PC-3 (cell line): ENCODE data around the gene ZFPM1. TPM values are rescaled to one million over a fixed set of nuclear protein-coding genes. Genes with fewer than 3 reads are reported as not detected.
A peak's percentile ranks its signal among the peaks of the same experiment; 100 is the strongest.
"Not testable (repeated sequence)": the region's sequence is repeated elsewhere in the genome, so short reads cannot be mapped to it uniquely, and the experiment has no call there.

ENCODE experiments used
- ATAC-seq: fragments of 200-7000 bp; cut with Tn5 transposase; 2 replicates; pipeline ENCODE4 v1.9.1; 2020; ENCODE audit warnings: mild to moderate bottlenecking, moderate library complexity
- BruUV-seq: library from RNA; stranded (reverse); fragments of 400-500 nt; replicated peaks from 2 replicates; lab custom pipeline; 2021; lab: Mats Ljungman, UMichigan
- CTCF ChIA-PET: fragments of 300-600 bp; sonication (Branson Sonifier 250); formaldehyde crosslinking; loops from one replicate; lab custom pipeline; 2022; ENCODE audit warnings: antibody characterized with exemption; lab: Charles Lee
- POLR2A ChIA-PET: fragments of 300-600 bp; sonication (Branson Sonifier 250); formaldehyde crosslinking; loops from one replicate; lab custom pipeline; 2022; ENCODE audit warnings: antibody characterized with exemption; ENCODE audit not compliant: unreplicated experiment; lab: Charles Lee
- DNase-seq: peaks from one replicate; pipeline ENCODE4 v3.0.0-alpha.2; 2015
- H2AFZ ChIP-seq: fragments of 300-600 bp; sonication (generic); 2 replicates; pipeline ENCODE4 v1.6.0; 2016; ENCODE audit warnings: antibody characterized with exemption, low read length
- H3F3A ChIP-seq: fragments of 300-600 bp; sonication (generic); one replicate; pipeline ENCODE4 v1.6.0; 2017; ENCODE audit warnings: antibody characterized with exemption, low read length, control low read depth, mild to moderate bottlenecking; ENCODE audit not compliant: unreplicated experiment
- H3K27ac ChIP-seq: fragments of 300-600 bp; sonication (generic); 2 replicates; pipeline ENCODE4 v1.5.1; 2016; ENCODE audit warnings: mild to moderate bottlenecking, low read length
- H3K27me3 ChIP-seq: fragments of 300-600 bp; sonication (generic); 2 replicates; pipeline ENCODE4 v1.6.1; 2016; ENCODE audit warnings: low read length, mixed read lengths
- H3K36me3 ChIP-seq: fragments of 300-600 bp; sonication (generic); 2 replicates; pipeline ENCODE4 v1.6.1; 2016; ENCODE audit warnings: low read depth, mixed run types, low read length, mixed read lengths
- H3K4me1 ChIP-seq: fragments of 300-600 bp; sonication (generic); 2 replicates; pipeline ENCODE4 v1.5.1; 2016; ENCODE audit warnings: low read length; ENCODE audit not compliant: insufficient read depth
- H3K4me2 ChIP-seq: fragments of 300-600 bp; sonication (generic); 2 replicates; pipeline ENCODE4 v1.6.0; 2016; ENCODE audit warnings: low read length
- H3K4me3 ChIP-seq: fragments of 300-600 bp; sonication (generic); 2 replicates; pipeline ENCODE4 v1.5.1; 2016; ENCODE audit warnings: mild to moderate bottlenecking, low read length, mixed read lengths
- H3K79me2 ChIP-seq: fragments of 300-600 bp; sonication (generic); 2 replicates; pipeline ENCODE4 v1.6.1; 2017; ENCODE audit warnings: low read length, mixed read lengths
- H3K9ac ChIP-seq: fragments of 300-600 bp; sonication (generic); 2 replicates; pipeline ENCODE4 v1.6.0; 2016; ENCODE audit warnings: mild to moderate bottlenecking, low read length
- H3K9me2 ChIP-seq: fragments of 300-600 bp; sonication (generic); replicated peaks from 2 replicates; pipeline ENCODE4 v1.6.1; 2016; ENCODE audit warnings: mixed run types, low read length, mixed read lengths
- H3K9me3 ChIP-seq: fragments of 300-600 bp; sonication (generic); 2 replicates; pipeline ENCODE4 v1.6.1; 2016; ENCODE audit warnings: low read length, mixed read lengths
- H4K20me1 ChIP-seq: fragments of 300-600 bp; sonication (generic); 2 replicates; pipeline ENCODE4 v1.6.1; 2016; ENCODE audit warnings: low read length, mixed read lengths
- EZH2 ChIP-seq: fragments of 300-600 bp; sonication (generic); IDR thresholded peaks from one replicate; pipeline ENCODE4 v1.6.1; 2017; ENCODE audit warnings: antibody characterized with exemption, mild to moderate bottlenecking, low read length; ENCODE audit not compliant: unreplicated experiment
- EZH2phosphoT487 ChIP-seq: fragments of 300-600 bp; sonication (generic); IDR thresholded peaks from 2 replicates; pipeline ENCODE4 v1.6.1; 2018; ENCODE audit warnings: mild to moderate bottlenecking, antibody characterized with exemption, low read length, borderline replicate concordance
- intact Hi-C: fragments of 100-400 bp; cut with micrococcal nuclease; formaldehyde crosslinking; loops from 2 replicates; pipeline ENCODE4 v1.9.0; 2023
- total RNA-seq: library from RNA; depleted of rRNA; stranded (reverse); fragments of >200 nt; gene quantifications from 2 replicates; pipeline ENCODE4 v1.2.3, GENCODE V29; 2014
- TF ChIP-seq, protein P1 (sequence below): fragments of 300-600 bp; sonication (generic); conservative IDR thresholded peaks from 2 replicates; pipeline ENCODE4 v1.5.1; 2017; ENCODE audit warnings: antibody characterized with exemption, low read depth, mild to moderate bottlenecking, low read length

Gene ZFPM1
- total RNA-seq, 1 experiment from 2014 or later: 4.6 TPM

DNA sequence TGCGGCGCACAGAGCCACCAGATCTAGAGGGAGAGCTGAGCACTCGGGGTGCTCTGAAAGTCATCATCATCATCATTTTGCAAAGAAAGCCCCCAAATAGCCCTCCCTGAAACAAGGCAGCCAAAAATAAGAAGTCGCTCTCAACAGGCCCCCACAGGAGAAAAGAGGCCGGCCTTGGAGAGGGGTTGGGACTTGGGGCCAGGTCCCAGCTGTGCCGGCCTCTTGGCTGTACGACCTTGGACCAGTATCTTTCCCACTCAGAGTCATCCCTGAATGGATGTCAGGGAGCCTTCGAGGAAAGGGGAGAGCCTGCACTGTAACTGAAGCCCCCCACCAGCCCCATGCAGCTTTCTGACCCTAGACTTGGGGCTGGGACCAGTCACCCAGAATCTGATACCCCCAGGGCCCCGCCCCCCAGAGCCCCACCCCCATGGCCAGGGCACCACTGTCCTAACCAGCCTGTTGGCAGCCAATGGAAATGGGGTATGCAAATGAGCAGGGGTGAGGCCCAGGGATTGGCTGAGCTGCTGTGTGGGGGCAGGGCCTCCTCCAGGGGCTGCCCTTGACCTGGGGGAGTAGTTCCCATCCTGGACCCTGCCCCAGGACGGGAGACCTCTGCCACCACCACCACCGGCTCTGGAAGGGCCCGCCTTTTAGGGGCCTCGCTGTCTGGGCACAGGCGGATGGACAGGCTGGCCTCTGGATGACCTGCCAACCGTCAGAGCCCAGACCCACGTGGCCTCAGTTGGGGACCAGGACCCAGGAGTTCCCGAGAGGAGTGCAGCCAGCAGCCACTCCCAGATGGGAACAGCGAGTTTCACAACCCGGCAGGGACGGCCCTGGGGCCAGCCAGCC lies 15.4 kb downstream of the ZFPM1 start:
- no peak overlapping the region for H3K9ac ChIP-seq
- ATAC-seq (peak; percentile 37; the same call in 1 of the 2 replicates), DNase-seq (peak; percentile 36)
- H3K4me1 ChIP-seq: no peaks in the 10 kb centered on the region
- intact Hi-C loops: no loop called here
- no peaks in the 10 kb centered on the region for H3K9me2 ChIP-seq
- TF ChIP-seq EZH2 (no peak), EZH2phosphoT487 (no peak)
- TF ChIP-seq, protein P1, sequence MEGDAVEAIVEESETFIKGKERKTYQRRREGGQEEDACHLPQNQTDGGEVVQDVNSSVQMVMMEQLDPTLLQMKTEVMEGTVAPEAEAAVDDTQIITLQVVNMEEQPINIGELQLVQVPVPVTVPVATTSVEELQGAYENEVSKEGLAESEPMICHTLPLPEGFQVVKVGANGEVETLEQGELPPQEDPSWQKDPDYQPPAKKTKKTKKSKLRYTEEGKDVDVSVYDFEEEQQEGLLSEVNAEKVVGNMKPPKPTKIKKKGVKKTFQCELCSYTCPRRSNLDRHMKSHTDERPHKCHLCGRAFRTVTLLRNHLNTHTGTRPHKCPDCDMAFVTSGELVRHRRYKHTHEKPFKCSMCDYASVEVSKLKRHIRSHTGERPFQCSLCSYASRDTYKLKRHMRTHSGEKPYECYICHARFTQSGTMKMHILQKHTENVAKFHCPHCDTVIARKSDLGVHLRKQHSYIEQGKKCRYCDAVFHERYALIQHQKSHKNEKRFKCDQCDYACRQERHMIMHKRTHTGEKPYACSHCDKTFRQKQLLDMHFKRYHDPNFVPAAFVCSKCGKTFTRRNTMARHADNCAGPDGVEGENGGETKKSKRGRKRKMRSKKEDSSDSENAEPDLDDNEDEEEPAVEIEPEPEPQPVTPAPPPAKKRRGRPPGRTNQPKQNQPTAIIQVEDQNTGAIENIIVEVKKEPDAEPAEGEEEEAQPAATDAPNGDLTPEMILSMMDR: no peak
- H3K79me2 ChIP-seq: no peaks in the 10 kb centered on the region
- no peak overlapping the region for H3K27ac ChIP-seq
- H3K36me3 ChIP-seq: no peaks in the 10 kb centered on the region
- H3K27me3 ChIP-seq: no peaks in the 10 kb centered on the region
- H3K4me2 ChIP-seq: no peak overlapping the region
- BruUV-seq: no TSS peak
- no peaks in the 10 kb centered on the region for H3K9me3 ChIP-seq
- ChIA-PET POLR2A (no interaction called here), CTCF (no interaction called here)
- no peak overlapping the region for H3K4me3 ChIP-seq
- no peaks in the 10 kb centered on the region for H3F3A ChIP-seq
- H4K20me1 ChIP-seq: no peaks in the 10 kb centered on the region
- no peak overlapping the region for H2AFZ ChIP-seq

DNA sequence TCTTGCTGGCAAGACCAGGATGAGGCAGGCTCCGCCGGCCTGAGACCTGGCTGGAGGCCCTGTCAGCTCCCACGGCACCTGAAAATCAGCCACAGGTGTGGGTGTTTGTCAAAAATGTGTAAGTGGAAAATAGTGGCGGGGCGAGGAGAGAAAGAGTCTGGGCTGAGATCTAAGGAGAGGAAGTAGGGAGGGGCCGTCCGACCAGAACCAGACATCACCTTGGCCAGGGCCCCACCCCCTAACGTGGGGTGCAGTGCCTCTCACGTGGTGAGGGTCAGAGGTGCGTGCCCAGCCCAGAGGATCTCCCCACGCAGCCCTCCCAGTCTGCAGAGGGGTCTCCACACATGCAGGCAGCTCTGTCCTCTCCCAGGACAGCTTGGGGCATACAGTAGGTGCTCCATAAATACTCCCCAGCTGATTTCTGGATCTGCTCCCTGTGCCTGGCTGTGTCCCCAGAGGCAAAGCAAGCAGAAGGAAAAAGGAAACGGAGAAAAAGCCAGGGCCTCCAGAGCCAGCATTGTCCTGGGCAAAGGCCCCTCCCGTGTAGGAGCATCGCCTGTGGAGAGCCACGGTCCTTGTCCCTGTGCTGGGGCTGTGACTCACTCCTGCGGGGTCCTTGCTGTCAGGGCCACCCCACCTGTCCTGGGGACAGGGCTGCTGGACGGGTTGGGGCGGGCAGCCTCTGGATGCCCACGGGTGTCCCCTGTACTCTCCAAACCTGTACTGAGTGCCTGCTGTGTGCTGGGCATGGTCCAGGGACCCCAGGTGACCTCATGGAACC lies 16.7 kb downstream of the ZFPM1 start:
- no peak for DNase-seq
- H3K27me3 ChIP-seq: no peaks in the 10 kb centered on the region
- no peak overlapping the region for H3K4me3 ChIP-seq
- CTCF ChIA-PET: no interaction called here
- TF ChIP-seq EZH2: no peak
- H3K36me3 ChIP-seq: no peaks in the 10 kb centered on the region
- no peaks in the 10 kb centered on the region for H3K9me3 ChIP-seq
- H3F3A ChIP-seq: no peaks in the 10 kb centered on the region
- H3K9me2 ChIP-seq: no peaks in the 10 kb centered on the region
- H3K27ac ChIP-seq: no peak overlapping the region
- no TSS peak for BruUV-seq
- no peaks in the 10 kb centered on the region for H4K20me1 ChIP-seq
- H3K4me1 ChIP-seq: no peaks in the 10 kb centered on the region
- H3K4me2 ChIP-seq: no peak overlapping the region
- H2AFZ ChIP-seq: no peak overlapping the region
- intact Hi-C loops: no loop called here
- no peak overlapping the region for H3K9ac ChIP-seq
- ATAC-seq: no peak
- no peaks in the 10 kb centered on the region for H3K79me2 ChIP-seq
- POLR2A ChIA-PET: no interaction called here

DNA sequence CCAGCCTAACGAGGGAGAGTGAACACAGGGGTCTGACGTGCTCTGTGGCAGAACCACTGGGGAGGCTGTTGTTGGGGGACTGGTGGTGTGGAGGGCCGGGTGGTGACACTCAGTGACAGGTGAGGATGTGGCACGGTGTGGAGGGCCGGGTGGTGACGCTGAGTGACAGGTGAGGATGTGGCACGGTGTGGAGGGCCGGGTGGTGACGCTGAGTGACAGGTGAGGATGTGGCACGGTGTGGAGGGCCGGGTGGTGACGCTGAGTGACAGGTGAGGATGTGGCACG lies 17.3 kb downstream of the ZFPM1 start:
- H3K27me3 ChIP-seq, ATAC-seq, H3K9me3 ChIP-seq, H3K4me2 ChIP-seq, DNase-seq, H3F3A ChIP-seq, CTCF ChIA-PET, H3K4me3 ChIP-seq, H3K9ac ChIP-seq, H2AFZ ChIP-seq, H4K20me1 ChIP-seq, intact Hi-C loops, POLR2A ChIA-PET, H3K4me1 ChIP-seq, H3K27ac ChIP-seq, H3K9me2 ChIP-seq, BruUV-seq, H3K36me3 ChIP-seq, H3K79me2 ChIP-seq: not testable (repeated sequence)

DNA sequence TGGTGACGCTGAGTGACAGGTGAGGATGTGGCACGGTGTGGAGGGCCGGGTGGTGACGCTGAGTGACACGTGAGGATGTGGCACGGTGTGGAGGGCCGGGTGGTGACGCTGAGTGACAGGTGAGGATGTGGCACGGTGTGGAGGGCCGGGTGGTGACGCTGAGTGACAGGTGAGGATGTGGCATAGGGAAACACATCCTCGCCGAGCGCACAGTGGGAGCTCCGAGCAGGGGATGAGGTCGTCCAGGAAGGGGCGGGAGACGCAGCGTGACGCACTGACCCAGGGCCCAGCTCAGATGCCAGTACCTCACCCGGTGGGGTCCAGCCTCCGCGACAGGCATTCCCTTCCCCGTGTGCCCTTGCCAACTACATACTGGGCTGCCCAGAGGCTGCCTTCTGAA lies 17.6 kb downstream of the ZFPM1 start:
- H4K20me1 ChIP-seq, BruUV-seq, H3K27ac ChIP-seq, H3K9me2 ChIP-seq, H3K4me2 ChIP-seq, H2AFZ ChIP-seq, H3K9ac ChIP-seq, H3K9me3 ChIP-seq, H3K4me1 ChIP-seq, POLR2A ChIA-PET, DNase-seq, H3K36me3 ChIP-seq, H3F3A ChIP-seq, H3K4me3 ChIP-seq, CTCF ChIA-PET, ATAC-seq, H3K79me2 ChIP-seq, H3K27me3 ChIP-seq, intact Hi-C loops: not testable (repeated sequence)
